H1 (cell line): ENCODE measurements around the gene FADD. TPM values are rescaled to one million over a fixed set of nuclear protein-coding genes. Genes with fewer than 3 reads are reported as not detected.
A peak's percentile ranks its signal among the peaks of the same experiment; 100 is the strongest.

ENCODE experiments used
- CTCF ChIA-PET: fragments of 300-600 bp; sonication (Branson Sonifier 250); formaldehyde crosslinking; loops from one replicate; lab custom pipeline; 2021; ENCODE audit not compliant: partially characterized antibody; lab: Charles Lee
- POLR2A ChIA-PET: fragments of 300-600 bp; sonication (Branson Sonifier 250); formaldehyde crosslinking; loops from one replicate; lab custom pipeline; 2021; ENCODE audit warnings: inconsistent platforms; ENCODE audit not compliant: partially characterized antibody; lab: Charles Lee
- DNase-seq, 2 experiments: peaks; one replicate each; pipeline versions ENCODE4 v3.0.0 to v3.0.0-alpha.2; 2010 to 2022; ENCODE audit warnings: low spot score in 2 of 2, low read depth in 1 of 2, mixed read lengths in 1 of 2
- FAIRE-seq: peaks from 2 replicates; lab custom pipeline; 2011; peaks lifted over from hg19 to GRCh38; lab: Jason Lieb, UNC
- H2AFZ ChIP-seq: 2 replicates; pipeline ENCODE4 v1.8.1; 2012; ENCODE audit warnings: low read length, inconsistent platforms
- H2AK5ac ChIP-seq: 2 replicates; pipeline ENCODE4 v1.6.1; 2013; ENCODE audit warnings: low read depth, low read length
- H2BK120ac ChIP-seq: replicated peaks from 2 replicates; pipeline ENCODE3; 2013; ENCODE audit warnings: low read depth, low read length, inconsistent platforms
- H2BK12ac ChIP-seq: 2 replicates; pipeline ENCODE4 v1.6.1; 2013; ENCODE audit warnings: low read depth, low read length
- H2BK15ac ChIP-seq: 2 replicates; pipeline ENCODE4 v1.6.1; 2013; ENCODE audit warnings: low read length
- H2BK20ac ChIP-seq: 2 replicates; pipeline ENCODE4 v1.6.1; 2013; ENCODE audit warnings: low read length
- H2BK5ac ChIP-seq: 2 replicates; pipeline ENCODE4 v1.6.1; 2013; ENCODE audit warnings: low read depth, low read length
- H3K14ac ChIP-seq: 2 replicates; pipeline ENCODE4 v1.6.1; 2013; ENCODE audit warnings: inconsistent platforms; ENCODE audit not compliant: insufficient read length
- H3K18ac ChIP-seq: 2 replicates; pipeline ENCODE4 v1.6.1; 2013; ENCODE audit warnings: low read length; ENCODE audit errors: extremely low read depth
- H3K23ac ChIP-seq: 2 replicates; pipeline ENCODE4 v1.6.1; 2013; ENCODE audit warnings: inconsistent platforms; ENCODE audit not compliant: insufficient read length
- H3K23me2 ChIP-seq: 2 replicates; pipeline ENCODE4 v1.6.1; 2013; ENCODE audit warnings: low read depth, low read length
- H3K27ac ChIP-seq: 2 replicates; pipeline ENCODE4 v1.6.1; 2011; ENCODE audit warnings: low read depth, low read length, inconsistent platforms
- H3K27me3 ChIP-seq, 4 experiments: replicated peaks in 1 of 4; 1 replicate in 1 of 4; 2 replicates in 3 of 4; pipeline versions ENCODE4 v1.6.1 to v1.8.1; 2011 to 2013; ENCODE audit warnings: low read length in 3 of 4, mild to moderate bottlenecking in 3 of 4, inconsistent platforms in 2 of 4, mixed read lengths in 2 of 4, moderate library complexity in 1 of 4; ENCODE audit not compliant: control insufficient read depth in 3 of 4, insufficient read depth in 3 of 4; ENCODE audit errors: extremely low read depth in 1 of 4
- H3K36me3 ChIP-seq, 4 experiments: 2 replicates each; pipeline versions ENCODE4 v1.6.1 to v1.8.1; 2011 to 2013; ENCODE audit warnings: mild to moderate bottlenecking in 4 of 4, low read length in 3 of 4, moderate library complexity in 2 of 4, control low read depth in 1 of 4, inconsistent platforms in 1 of 4; ENCODE audit not compliant: insufficient read depth in 4 of 4, control insufficient read depth in 2 of 4
- H3K4ac ChIP-seq: replicated peaks from 2 replicates; pipeline ENCODE3; 2013; ENCODE audit warnings: low read length, low read depth, mixed read lengths, inconsistent platforms; ENCODE audit not compliant: insufficient read length
- H3K4me1 ChIP-seq, 4 experiments: replicated peaks in 1 of 4; 1 replicate in 1 of 4; 2 replicates in 3 of 4; pipeline versions ENCODE4 v1.6.1 to v1.8.1; 2011 to 2013; ENCODE audit warnings: low read length in 3 of 4, inconsistent platforms in 2 of 4, mixed read lengths in 1 of 4; ENCODE audit not compliant: insufficient read depth in 4 of 4, control insufficient read depth in 3 of 4
- H3K4me2 ChIP-seq, 2 experiments: 2 replicates each; pipeline versions ENCODE4 v1.6.1 to v1.8.1; 2011 to 2013; ENCODE audit warnings: low read depth in 2 of 2, low read length in 2 of 2, control low read depth in 1 of 2, inconsistent platforms in 1 of 2, mild to moderate bottlenecking in 1 of 2; ENCODE audit not compliant: insufficient read depth in 1 of 2
- H3K4me3 ChIP-seq, 4 experiments: fragments of 200-600, 300-600 bp in 1 of 4; sonication (generic), shearing (Covaris generic), sonication (Bioruptor Twin) in 1 of 4; 2 replicates each; pipeline versions ENCODE4 v1.5.1 to v1.8.1; 2011 to 2016; ENCODE audit warnings: low read length in 4 of 4, low read depth in 3 of 4, control low read depth in 2 of 4, inconsistent platforms in 2 of 4, mild to moderate bottlenecking in 2 of 4, mixed read lengths in 1 of 4, moderate library complexity in 1 of 4; ENCODE audit not compliant: insufficient read depth in 2 of 4; ENCODE audit errors: extremely low read depth in 1 of 4
- H3K56ac ChIP-seq: replicated peaks from 2 replicates; pipeline ENCODE3; 2013; ENCODE audit warnings: low read depth, mild to moderate bottlenecking, mixed read lengths, low read length, inconsistent platforms; ENCODE audit not compliant: insufficient read length
- H3K79me1 ChIP-seq: 2 replicates; pipeline ENCODE4 v1.6.1; 2013; ENCODE audit warnings: low read depth, low read length, control low read depth
- H3K79me2 ChIP-seq, 2 experiments: 2 replicates each; pipeline versions ENCODE4 v1.6.1 to v1.8.1; 2012 to 2013; ENCODE audit warnings: low read length in 2 of 2, mild to moderate bottlenecking in 2 of 2, inconsistent platforms in 1 of 2; ENCODE audit not compliant: insufficient read depth in 2 of 2, control insufficient read depth in 1 of 2
- H3K9ac ChIP-seq, 4 experiments: replicated peaks in 1 of 4; 1 replicate in 1 of 4; 2 replicates in 3 of 4; pipeline versions ENCODE4 v1.6.1 to v1.8.1; 2011 to 2013; ENCODE audit warnings: low read depth in 3 of 4, low read length in 3 of 4, control low read depth in 2 of 4, mild to moderate bottlenecking in 2 of 4, moderate library complexity in 2 of 4, inconsistent platforms in 1 of 4; ENCODE audit errors: extremely low read depth in 1 of 4
- H3K9me3 ChIP-seq, 2 experiments: 2 replicates each; pipeline versions ENCODE4 v1.6.1 to v1.8.1; 2012 to 2013; ENCODE audit warnings: mild to moderate bottlenecking in 2 of 2, moderate library complexity in 2 of 2, control low read depth in 1 of 2, inconsistent platforms in 1 of 2, low read depth in 1 of 2, low read length in 1 of 2, mixed read lengths in 1 of 2; ENCODE audit not compliant: insufficient read depth in 2 of 2
- H4K20me1 ChIP-seq, 2 experiments: replicated peaks in 1 of 2; 2 replicates each; pipeline versions ENCODE3 to v1.8.1; 2011 to 2013; ENCODE audit warnings: inconsistent platforms in 2 of 2, low read length in 2 of 2, mild to moderate bottlenecking in 1 of 2; ENCODE audit not compliant: insufficient read depth in 2 of 2, control insufficient read depth in 1 of 2
- H4K5ac ChIP-seq: 2 replicates; pipeline ENCODE4 v1.6.1; 2013; ENCODE audit warnings: low read length, low read depth, mixed read lengths, inconsistent platforms; ENCODE audit not compliant: insufficient read length
- H4K8ac ChIP-seq: 2 replicates; pipeline ENCODE4 v1.8.0; 2013; ENCODE audit warnings: mild to moderate bottlenecking, moderate library complexity, low read length, inconsistent platforms; ENCODE audit not compliant: insufficient read depth; ENCODE audit errors: extremely low read depth
- H4K91ac ChIP-seq: replicated peaks from 2 replicates; pipeline ENCODE3; 2013; ENCODE audit warnings: low read length, mixed read lengths, inconsistent platforms; ENCODE audit not compliant: insufficient read length
- E2F6 ChIP-seq: IDR thresholded peaks from 2 replicates; pipeline ENCODE4 v1.6.1; 2012; ENCODE audit warnings: inconsistent platforms
- MAX ChIP-seq: IDR thresholded peaks from 2 replicates; pipeline ENCODE4 v1.6.1; 2012; ENCODE audit warnings: inconsistent platforms
- SIX5 ChIP-seq: IDR thresholded peaks from 2 replicates; pipeline ENCODE4 v1.6.1; 2011; ENCODE audit warnings: mild to moderate bottlenecking, low read depth, low read length
- WGBS, 2 experiments: shearing (Covaris generic) in 1 of 2; methylation state at CpG; one replicate each; pipeline versions ENCODE4 v1.1.6 to v1.1.7; 2013 to 2015; ENCODE audit warnings: low lambda C conversion rate in 2 of 2, mixed read lengths in 2 of 2, inconsistent platforms in 1 of 2, low coverage in 1 of 2, missing lambda C conversion rate in 1 of 2; ENCODE audit not compliant: insufficient replicate concordance in 2 of 2, insufficient coverage in 1 of 2, insufficient read length in 1 of 2; ENCODE audit errors: extremely low coverage in 1 of 2, missing lambda C conversion rate in 1 of 2; 5-methylcytosine and 5-hydroxymethylcytosine counted together
- polyA plus RNA-seq, 7 experiments: library from polyadenylated mRNA; depleted of rRNA in 3 of 7; stranded (reverse) in 5 of 7; unstranded in 2 of 7; fragments of >200 nt in 5 of 7; fragments of 200-250 nt in 2 of 7; gene quantifications; 1 replicate in 5 of 7; 2 replicates in 1 of 7; 4 replicates in 1 of 7; pipeline versions ENCODE4 v1.2.1 to v1.2.3, GENCODE V29; 2011 to 2013; ENCODE audit warnings: missing spikeins in 2 of 7, mixed read lengths in 2 of 7
- total RNA-seq: library from RNA; stranded (reverse); fragmentation: NEBNext Ultra II Directional; extraction: Animal tissue kit (Norgen Biotek cat#: 25700); gene quantifications from 2 replicates; pipeline ENCODE4 v1.2.1, GENCODE V29; 2021

The FADD gene
- total and polyA plus RNA-seq, 2 of the 8 experiments (the other 6 are each of a cell fraction or from before 2014, with no cell fraction given) = 29.0 to 43.9 TPM

- peak overlapping the region; percentile 29; the same call in 1 of the 2 replicates for H4K8ac ChIP-seq
- FAIRE-seq = no peak
- CTCF ChIA-PET = interaction anchor here (0.6 to 3.7 kb wide), 7 partner anchors 16 to 1909 kb away, joined by 3 to 25 read pairs (median 5); partner anchors contain the start of gene C11orf24
Measured at GRCh38 chr11:70180906-70181305, 22.2 kb upstream of the FADD start.

More at GRCh38 chr11:70180906-70181305, 22.2 kb upstream of the FADD start:
- Histone ChIP-seq H3K27ac (no peak overlapping the region), H3K23me2 (no peaks in the 10 kb centered on the region), H3K4me2 (no peak overlapping the region; a peak in 1 of 4 replicates), H2AK5ac (no peak overlapping the region), H4K20me1 (no peaks in the 10 kb centered on the region), H2BK12ac (no peak overlapping the region), H3K27me3 (no peaks in the 10 kb centered on the region), H2AFZ (no peak overlapping the region), H3K79me1 (no peaks in the 10 kb centered on the region)
- 95% methylated on average over 11 of the region's 11 CpGs; no CpG with 5 or more reads in 1 of the 2 experiments for WGBS, 2 experiments
- TF ChIP-seq MAX = peak; percentile 38; the same call in 1 of the 2 replicates
- peak; percentile 79 for TF ChIP-seq E2F6
- TF ChIP-seq SIX5 = no peak
- TF ChIP-seq, all 59 proteins: peak for 2
- no peak overlapping the region; the same call in 1 of the 2 replicates for H3K18ac ChIP-seq
- no peaks in the 10 kb centered on the region for H3K4me1 ChIP-seq
- H2BK20ac ChIP-seq = no peak overlapping the region
- no peak overlapping the region for H3K23ac ChIP-seq
- H2BK120ac ChIP-seq = no peak overlapping the region
- no peak overlapping the region for H2BK15ac ChIP-seq
- H4K91ac ChIP-seq = no peak overlapping the region
- H3K14ac ChIP-seq = no peak overlapping the region
- no peak overlapping the region for H3K4me3 ChIP-seq
- no peak overlapping the region for H4K5ac ChIP-seq
- no peak overlapping the region for H3K4ac ChIP-seq
- DNase-seq = no peak
- POLR2A ChIA-PET = interaction anchor here (0.7 kb wide), 2 partner anchors 11 to 86 kb away, joined by 3 to 4 read pairs; no protein-coding TSS in a partner anchor
- no peaks in the 10 kb centered on the region for H3K36me3 ChIP-seq
- no peak overlapping the region for H3K9ac ChIP-seq
- no peaks in the 10 kb centered on the region for H3K9me3 ChIP-seq
- H2BK5ac ChIP-seq = no peak overlapping the region
- H3K79me2 ChIP-seq = no peaks in the 10 kb centered on the region
- H3K56ac ChIP-seq = no peak overlapping the region
